Measurements from ENCODE around the gene TAF1C.

TAF1C gene

GRCh38 chr16:84183911-84184591 is 2.8 kb downstream of the TAF1C start:
- no peak for DNase-seq (ENCODE audit: low spot score)

- no peak for DNase-seq (ENCODE audit: low spot score)
Observed at GRCh38 chr16:84183572-84183875, 3.3 kb downstream of the TAF1C start.

DNA sequence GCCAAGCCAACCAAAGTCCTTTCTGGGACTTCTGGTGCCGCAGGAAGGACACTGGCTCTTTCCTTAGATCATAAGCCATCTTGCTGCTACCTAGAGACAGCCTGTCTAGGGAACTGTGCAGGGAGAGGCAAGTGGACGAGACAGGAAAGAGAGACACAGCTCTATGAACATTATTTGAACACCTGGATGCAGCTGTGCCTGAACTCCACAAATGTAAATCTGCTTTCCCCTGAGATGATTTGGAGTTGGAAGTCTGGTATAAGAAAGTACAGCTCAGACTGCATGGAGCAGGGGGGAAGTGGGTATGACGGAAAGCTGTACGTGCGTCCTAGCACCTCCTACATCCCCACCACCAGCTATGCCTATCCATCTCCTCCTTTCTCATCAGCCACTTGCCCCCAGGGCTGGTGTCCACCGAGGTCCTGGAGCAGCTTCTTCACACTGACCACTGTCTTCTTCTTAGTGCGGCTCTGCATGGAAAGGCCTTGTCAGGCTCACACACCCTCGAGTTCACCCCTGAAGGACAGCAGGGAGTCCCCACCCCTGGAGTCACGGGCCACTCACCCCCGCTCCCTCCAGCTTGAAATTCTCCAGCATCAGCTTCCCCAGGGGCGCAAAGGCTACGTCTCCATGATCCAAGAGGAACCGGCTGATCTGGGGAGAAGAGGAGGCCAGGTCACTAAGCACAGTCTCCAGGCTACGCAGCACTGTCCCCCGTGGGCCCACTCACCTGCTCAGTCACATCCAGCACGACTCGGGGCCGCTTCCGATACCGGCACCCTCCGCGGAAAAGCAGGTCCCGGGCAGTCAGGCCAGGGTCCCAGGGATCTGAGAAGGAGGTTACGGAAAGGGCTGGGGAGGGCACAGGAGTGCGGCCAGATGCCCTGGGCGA is 3.9 kb downstream of the TAF1C start:
- no peak for DNase-seq (ENCODE audit: low spot score)

GRCh38 chr16:84182104-84182503 is 4.8 kb downstream of the TAF1C start:
- no peak for DNase-seq (ENCODE audit: low spot score)

- no peak for DNase-seq (ENCODE audit: low spot score)
Observed at GRCh38 chr16:84181144-84181915, 5.5 kb downstream of the TAF1C start.

- no peak for DNase-seq (ENCODE audit: low spot score)
Observed at GRCh38 chr16:84180519-84181140, 6.2 kb downstream of the TAF1C start.

- no peak for DNase-seq (ENCODE audit: low spot score)
Observed at GRCh38 chr16:84179612-84180320, 7.1 kb downstream of the TAF1C start.

DNA sequence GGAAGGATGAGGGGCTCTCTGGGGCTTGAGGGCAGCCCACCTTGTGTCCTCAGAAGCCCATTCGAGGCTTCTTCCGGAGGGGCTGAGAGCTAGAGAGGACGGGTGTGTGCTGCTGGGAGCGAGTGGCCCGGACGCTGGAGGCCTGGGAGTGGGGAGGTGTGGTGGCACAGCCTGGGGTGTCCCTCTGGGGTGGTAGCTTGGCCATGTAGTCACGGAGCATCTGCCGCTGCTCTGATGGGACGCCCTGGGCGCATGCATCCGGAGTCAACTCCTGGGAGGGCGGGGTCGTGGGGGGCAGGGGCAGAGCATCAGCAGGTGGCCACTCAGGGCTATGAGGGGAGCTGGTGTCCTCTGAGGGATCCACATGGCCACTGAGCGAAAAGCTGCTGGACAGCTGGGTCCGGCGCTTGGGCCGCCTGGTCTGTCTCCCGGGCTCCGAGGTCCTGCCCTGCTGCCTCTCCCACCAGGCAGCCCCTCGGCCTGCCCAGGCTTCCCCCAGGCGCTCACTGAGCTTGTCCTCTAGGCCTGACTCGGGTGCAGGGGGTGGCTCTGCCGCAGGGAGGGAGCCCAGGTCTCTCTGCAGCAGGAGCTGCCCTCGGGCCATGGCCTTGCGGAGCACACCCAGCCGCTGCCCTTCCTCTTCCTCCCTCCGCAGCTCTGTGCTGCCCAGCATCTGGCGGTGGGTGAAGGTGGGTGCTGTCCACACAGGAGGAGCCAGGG is 7.8 kb downstream of the TAF1C start:
- DNase-seq (ENCODE audit: low spot score), result no peak

DNA sequence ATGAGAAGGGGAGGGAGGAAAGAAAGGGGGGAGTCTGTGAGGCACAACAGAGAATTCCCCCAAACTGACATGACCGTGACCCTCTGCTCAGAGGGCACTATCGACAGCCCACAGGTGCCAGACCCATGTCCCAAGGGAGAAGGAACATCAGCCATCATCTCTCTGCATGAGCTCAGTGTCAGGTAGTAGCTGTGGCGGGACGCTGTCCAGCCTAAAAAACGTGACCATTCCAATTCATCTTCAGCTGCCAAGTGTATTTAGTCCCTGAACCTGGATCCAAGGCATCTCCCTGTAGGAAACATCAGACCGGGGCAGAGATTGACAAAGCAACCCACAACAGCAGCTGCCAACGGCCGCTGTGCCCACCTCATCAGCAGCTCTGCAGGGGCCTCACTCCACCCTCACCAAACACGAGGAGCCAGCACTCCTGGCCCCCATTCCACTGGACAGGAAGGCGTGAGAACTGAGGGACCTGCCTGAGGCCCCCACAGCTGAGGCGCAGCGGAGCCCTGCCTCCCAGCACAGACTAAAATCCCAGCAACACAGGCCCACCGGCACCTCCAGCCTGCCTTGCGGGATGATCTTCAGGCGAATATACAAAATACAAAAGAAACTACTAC is 8.6 kb downstream of the TAF1C start:
- DNase-seq (ENCODE audit: low spot score), result no peak

DNA sequence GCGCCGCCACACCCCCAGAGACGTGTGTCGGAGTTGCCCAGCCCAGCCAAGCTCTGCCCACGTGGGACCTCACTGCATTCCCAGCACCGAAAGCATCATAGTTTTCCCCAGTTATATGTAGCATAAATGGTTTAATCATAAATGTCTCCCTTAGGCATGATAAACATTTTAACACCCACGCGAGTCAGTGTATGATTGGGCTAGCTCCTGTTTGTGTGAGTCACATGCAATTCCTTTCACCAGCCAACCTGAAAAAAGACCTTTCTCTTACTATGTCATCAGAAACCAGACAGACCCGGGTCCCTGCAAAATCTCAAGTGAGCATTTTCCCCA is 9.2 kb downstream of the TAF1C start:
- DNase-seq (ENCODE audit: low spot score), result no peak

- no peak for DNase-seq (ENCODE audit: low spot score)
Observed at GRCh38 chr16:84176192-84177053, 10.4 kb downstream of the TAF1C start.

DNA sequence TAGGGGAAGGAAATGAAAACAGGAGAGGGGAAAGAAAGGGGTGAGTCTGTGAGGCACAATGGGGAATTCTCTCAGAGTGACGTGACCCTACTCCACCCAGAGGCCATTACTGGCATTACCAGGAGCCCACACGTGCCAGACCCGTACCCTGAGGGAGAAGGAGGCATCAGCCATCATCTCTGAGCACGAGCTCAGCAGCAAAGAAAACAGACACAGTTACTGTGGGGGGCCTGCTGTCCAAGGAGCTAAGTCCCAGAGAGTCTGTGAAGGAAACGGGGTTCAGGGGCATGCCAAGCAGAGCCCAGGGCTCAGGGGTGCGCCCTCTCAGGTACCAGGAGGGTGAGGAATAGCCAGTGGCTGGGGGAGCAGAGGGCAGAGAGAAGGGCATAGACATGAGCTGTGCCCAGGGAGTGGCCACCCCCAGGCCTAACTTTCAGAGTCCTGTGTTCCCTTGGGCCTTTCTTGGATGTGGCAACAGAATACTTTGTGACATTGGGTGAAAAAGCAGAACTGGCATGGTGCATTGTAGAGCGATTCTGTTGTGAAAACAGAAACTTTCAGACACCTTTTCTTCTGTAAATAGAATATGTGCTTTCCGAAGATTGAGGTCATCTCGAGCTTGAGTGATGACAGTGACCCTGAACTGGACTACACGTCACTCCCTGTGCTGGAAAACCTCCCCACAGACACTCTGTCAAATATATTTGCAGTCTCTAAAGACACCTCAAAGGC is 11.3 kb downstream of the TAF1C start:
- DNase-seq (ENCODE audit: low spot score), result no peak

DNA sequence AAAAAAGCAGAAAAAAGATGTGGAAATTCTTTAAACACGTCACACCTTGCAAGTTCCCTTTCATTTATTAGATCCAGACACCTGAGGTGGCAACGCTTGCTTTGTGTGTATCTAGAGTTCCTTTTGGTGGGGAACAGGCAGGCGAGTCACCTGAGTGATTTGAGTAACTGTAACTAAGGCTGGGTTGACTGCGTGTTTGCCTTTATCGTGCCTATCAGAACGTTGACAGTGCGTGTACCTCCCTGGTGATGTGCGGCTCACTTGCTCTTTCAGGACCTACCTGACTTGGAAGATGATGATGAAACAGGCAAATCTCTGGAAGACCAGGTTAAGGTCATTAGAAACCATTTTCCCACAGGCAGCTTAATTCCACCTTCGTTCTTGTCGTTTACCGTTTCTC is 12.5 kb downstream of the TAF1C start:
- no peak for DNase-seq (ENCODE audit: low spot score)

DNA sequence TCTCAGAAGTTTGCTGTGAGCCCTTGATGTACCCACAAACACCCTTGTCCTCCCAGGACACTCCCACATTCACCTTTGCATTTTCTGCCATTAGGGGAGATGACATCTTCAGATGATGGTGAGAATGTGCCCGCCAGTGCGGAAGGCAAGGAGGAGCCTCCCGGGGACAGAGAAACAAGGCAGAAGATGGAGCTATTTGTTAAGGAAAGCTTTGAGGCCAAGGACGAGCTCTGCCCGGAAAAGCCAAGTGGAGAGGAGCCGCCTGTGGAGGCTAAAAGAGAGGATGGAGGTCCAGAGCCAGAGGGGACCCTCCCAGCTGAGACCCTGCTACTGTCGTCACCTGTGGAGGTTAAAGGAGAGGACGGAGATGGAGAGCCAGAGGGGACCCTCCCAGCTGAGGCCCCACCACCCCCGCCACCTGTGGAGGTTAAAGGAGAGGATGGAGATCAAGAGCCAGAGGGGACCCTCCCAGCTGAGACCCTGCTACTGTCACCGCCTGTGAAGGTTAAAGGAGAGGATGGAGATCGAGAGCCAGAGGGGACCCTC is 17.0 kb downstream of the TAF1C start:
- DNase-seq (ENCODE audit: low spot score), result no peak

GRCh38 chr16:84166796-84167695 is 19.8 kb downstream of the TAF1C start:
- DNase-seq (ENCODE audit: low spot score), result no peak

GRCh38 chr16:84165746-84166145 is 21.1 kb downstream of the TAF1C start:
- no peak for DNase-seq (ENCODE audit: low spot score)

DNA sequence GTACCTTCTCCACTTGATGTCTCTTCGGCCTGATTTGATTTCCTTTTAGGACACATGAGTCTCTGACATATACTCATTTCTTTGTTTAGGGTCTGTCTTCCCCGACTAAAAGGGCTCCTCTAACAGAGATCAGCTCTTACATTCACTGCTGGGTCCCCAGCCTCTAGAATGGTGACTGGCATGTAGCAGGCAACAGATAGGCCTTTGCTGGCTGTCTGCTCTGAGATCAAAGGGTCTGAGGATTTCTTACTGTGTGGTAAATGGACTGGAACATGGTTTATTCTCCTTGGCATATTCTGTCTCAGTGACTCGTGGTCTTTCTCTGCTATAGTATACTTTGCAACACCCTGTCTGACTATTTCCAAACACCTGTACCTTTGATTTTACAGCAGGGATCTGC is 25.1 kb downstream of the TAF1C start:
- no peak for DNase-seq (ENCODE audit: low spot score)

- DNase-seq (ENCODE audit: low spot score), result no peak
Observed at GRCh38 chr16:84161037-84161436, 25.8 kb downstream of the TAF1C start.

All from left forelimb (tissue), 1 donor.